HUES48 (cell line): ENCODE results near the gene SUPT4H1.
A peak's percentile ranks its signal among the peaks of the same experiment; 100 is the strongest.

Source experiments
- H3K27ac ChIP-seq: one replicate; pipeline ENCODE4 v1.7.0; 2013; ENCODE audit warnings: low read depth, low read length, inconsistent platforms
- H3K27me3 ChIP-seq: 2 replicates; pipeline ENCODE4 v1.6.1; 2013; ENCODE audit warnings: mild to moderate bottlenecking, low read length; ENCODE audit not compliant: control insufficient read depth, insufficient read depth
- H3K36me3 ChIP-seq: 2 replicates; pipeline ENCODE4 v1.6.1; 2013; ENCODE audit warnings: low read length; ENCODE audit not compliant: control insufficient read depth, insufficient read depth
- H3K4me1 ChIP-seq: 2 replicates; pipeline ENCODE4 v1.6.1; 2013; ENCODE audit warnings: mild to moderate bottlenecking, low read length; ENCODE audit not compliant: control insufficient read depth, insufficient read depth
- H3K4me3 ChIP-seq: 2 replicates; pipeline ENCODE4 v1.5.1; 2013; ENCODE audit warnings: mild to moderate bottlenecking, low read depth, low read length
- H3K9ac ChIP-seq: 2 replicates; pipeline ENCODE4 v1.6.1; 2013; ENCODE audit warnings: mild to moderate bottlenecking, low read depth, low read length, moderate library complexity
- H3K9me3 ChIP-seq: 2 replicates; pipeline ENCODE4 v1.6.1; 2013; ENCODE audit warnings: low read length; ENCODE audit not compliant: control insufficient read depth, insufficient read depth

The SUPT4H1 gene

DNA sequence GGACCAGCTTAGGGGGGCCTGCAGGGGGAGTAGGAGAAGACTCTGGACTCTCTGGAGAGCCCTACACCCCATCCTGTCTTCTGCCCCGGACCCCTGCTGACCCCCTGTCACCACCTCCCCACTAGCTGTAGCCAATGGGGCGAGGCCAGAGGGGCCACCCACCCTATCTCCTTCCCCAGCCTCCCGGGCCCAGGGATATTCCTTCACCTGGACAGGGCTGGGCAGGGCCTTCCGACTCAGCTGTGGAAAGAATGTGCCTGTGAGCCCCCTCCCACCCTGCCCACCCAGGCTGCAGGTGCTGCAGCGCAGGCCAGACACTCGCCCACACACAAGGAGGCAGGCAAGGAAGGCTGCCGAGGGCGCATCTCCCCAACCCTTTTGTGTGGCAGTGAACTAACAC, 46.4 kb downstream of the SUPT4H1 start:
- H3K9me3 ChIP-seq: no peaks in the 10 kb centered on the region
- H3K27me3 ChIP-seq: no peaks in the 10 kb centered on the region
- peaks cover 3% of the 10 kb centered on the region; the same call in 1 of the 2 replicates for H3K4me1 ChIP-seq
- H3K36me3 ChIP-seq: no peaks in the 10 kb centered on the region
- no peak overlapping the region for H3K9ac ChIP-seq
- no peak overlapping the region for H3K4me3 ChIP-seq
- H3K27ac ChIP-seq: no peak overlapping the region

DNA sequence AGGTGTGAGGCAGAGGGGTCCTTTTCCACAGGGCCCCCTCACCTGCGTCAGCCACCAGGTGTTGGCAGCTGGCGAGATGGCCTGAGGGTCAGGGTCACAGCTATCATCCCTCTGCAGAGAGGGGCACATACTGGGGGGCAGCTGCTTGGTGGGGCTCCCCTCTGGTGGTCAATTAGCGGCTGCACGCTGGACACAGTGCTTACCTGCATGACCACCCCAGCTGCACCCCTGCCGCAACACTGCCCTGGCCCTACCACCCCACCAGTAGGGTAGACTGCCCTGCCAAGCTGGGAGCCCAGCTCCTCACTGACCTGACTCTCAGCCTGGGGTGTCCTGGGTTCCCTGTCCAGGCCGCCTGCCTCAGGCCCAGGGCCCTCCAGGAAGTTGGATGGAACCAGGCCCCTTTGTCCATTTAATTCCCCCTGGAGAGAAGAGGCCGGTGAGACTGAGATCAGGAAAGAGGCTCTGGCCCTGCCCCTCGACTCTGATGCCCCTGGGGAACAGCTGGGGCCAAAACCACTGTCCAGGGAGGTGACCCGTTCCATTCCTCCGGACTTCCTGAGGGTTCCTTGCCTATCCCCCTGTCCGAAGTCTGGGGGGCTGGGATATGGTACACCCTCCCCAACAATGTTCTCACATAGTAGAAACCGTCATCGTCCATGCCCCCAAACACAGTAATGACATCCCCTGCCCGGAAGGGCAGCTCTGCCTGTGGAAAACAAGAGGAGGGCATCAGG, 47.1 kb downstream of the SUPT4H1 start:
- H3K9ac ChIP-seq: peak overlapping the region; percentile 58; the same call in 1 of the 2 replicates

DNA sequence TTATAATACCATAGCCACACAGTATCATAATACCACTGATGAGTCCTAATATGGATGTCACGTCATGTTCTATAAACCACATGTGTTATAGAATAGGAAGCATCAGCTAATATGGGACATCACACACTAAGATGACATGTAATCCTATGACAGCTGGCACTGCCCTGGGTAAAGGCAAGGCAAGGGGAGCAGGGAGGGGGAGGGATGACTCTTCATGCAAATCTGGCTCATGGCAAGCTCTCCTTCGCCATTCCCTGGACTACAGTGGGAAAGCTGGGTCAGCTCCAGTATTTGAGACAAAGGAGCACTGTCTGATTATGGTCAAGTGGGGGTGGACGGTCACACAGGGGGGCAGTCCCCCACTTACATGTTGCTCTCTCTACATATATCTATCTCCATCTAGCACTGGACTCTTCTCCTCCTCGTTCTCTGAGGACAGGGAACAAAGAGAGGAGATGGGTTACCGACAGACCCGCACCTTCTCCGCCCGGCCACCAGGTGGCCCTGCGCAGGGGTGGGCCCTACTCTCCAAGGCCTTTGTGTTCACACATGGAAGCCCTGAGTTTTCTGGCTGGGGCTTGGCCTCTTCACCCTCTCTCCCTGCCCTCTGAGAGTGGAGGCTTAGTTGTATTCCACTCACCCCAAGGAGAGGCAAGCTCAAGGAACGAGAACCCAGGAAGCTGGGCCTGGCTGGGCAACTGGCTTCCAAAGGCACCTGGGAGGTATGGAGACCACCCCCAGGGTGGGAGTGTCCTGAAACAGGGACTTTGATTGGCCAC, 47.8 kb downstream of the SUPT4H1 start:
- Histone ChIP-seq H3K9ac (peak overlapping the region; percentile 58; the same call in 1 of the 2 replicates), H3K27ac (no peak overlapping the region), H3K27me3 (no peaks in the 10 kb centered on the region)

More for the DNA sequence above, 47.1 kb downstream of the SUPT4H1 start:
- Histone ChIP-seq H3K9me3 (no peaks in the 10 kb centered on the region), H3K27ac (no peak overlapping the region), H3K4me1 (peaks cover 3% of the 10 kb centered on the region; the same call in 1 of the 2 replicates), H3K4me3 (no peak overlapping the region), H3K27me3 (no peaks in the 10 kb centered on the region), H3K36me3 (no peaks in the 10 kb centered on the region)

DNA sequence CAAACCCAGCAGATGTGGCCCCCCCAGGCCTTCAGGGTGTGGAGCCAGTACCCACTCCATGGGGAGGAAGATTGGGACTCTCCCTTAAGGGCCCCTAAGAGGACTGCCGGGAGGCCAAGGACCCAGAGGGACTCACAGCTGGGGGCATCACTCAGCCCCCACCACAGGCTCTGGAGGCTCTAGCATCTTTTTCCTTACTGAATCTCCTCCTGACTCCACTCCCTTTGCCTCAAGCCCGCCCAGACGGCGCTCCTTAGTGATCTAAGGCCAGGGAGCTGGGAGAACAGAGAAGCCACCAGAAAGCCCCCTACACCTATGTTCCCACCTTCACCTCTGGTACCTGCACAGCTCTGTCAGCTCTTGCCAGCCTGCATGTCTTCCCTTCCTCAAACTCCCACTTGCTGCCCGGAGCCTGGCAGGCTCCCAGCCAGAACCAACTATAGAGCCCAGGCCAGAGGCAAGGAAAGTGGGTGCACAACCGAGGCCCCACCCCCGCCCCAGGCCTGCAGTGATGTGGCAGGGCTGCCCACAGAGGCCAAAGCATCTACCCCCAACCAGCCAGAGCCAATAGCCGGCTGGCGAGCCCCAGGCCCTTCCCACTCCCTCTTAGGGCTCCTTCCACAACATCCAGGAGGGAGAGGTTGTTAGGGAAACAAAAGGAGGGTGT, 48.9 kb downstream of the SUPT4H1 start:
- Histone ChIP-seq H3K27ac (no peak overlapping the region), H3K4me1 (peaks cover 3% of the 10 kb centered on the region; the same call in 1 of the 2 replicates), H3K9ac (no peak overlapping the region), H3K36me3 (no peaks in the 10 kb centered on the region), H3K9me3 (no peaks in the 10 kb centered on the region), H3K27me3 (no peaks in the 10 kb centered on the region), H3K4me3 (no peak overlapping the region)

More for the DNA sequence above, 47.8 kb downstream of the SUPT4H1 start:
- Histone ChIP-seq H3K4me1 (peaks cover 3% of the 10 kb centered on the region; the same call in 1 of the 2 replicates), H3K4me3 (no peak overlapping the region), H3K36me3 (no peaks in the 10 kb centered on the region), H3K9me3 (no peaks in the 10 kb centered on the region)

DNA sequence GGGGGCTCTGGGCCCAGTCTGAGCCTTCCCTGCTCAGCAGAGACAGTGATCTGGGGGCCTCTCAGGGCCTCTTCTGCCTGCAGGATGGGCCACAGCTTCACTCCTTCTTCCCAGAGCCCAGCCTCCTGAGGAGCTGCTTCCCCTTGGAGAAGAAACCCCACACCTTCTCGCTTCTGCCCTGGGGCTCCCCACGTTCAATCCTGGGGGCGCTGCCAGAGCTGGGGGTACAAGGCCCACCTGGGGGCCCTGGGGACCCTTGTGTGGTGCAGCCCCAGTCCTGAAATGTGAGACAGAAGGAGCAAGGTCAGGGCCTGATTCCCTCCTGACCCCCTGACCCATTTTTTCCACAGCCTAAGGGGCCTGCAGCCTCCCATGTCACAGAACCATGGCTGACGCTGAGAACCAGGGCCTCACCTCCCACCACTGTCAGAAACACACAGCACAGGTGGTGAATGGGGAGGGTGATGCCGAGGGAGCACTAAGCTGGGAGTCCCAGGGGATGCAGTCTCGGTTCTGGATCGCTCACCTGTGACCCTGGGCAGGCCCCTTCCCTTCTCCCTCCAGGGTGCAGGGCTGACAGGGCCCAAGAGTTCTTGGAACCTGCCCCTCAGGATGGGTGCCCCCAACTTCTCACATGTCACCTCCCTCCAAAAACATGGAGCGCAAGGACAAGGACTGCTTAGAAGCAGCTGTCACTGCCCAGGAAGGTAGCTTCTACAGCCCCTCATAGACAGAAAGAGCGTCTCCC, 49.7 kb downstream of the SUPT4H1 start:
- no peaks in the 10 kb centered on the region for H3K9me3 ChIP-seq
- no peaks in the 10 kb centered on the region for H3K27me3 ChIP-seq
- H3K9ac ChIP-seq: no peak overlapping the region
- H3K36me3 ChIP-seq: no peaks in the 10 kb centered on the region
- no peak overlapping the region for H3K27ac ChIP-seq
- H3K4me3 ChIP-seq: no peak overlapping the region
- H3K4me1 ChIP-seq: peaks cover 3% of the 10 kb centered on the region; the same call in 1 of the 2 replicates

DNA sequence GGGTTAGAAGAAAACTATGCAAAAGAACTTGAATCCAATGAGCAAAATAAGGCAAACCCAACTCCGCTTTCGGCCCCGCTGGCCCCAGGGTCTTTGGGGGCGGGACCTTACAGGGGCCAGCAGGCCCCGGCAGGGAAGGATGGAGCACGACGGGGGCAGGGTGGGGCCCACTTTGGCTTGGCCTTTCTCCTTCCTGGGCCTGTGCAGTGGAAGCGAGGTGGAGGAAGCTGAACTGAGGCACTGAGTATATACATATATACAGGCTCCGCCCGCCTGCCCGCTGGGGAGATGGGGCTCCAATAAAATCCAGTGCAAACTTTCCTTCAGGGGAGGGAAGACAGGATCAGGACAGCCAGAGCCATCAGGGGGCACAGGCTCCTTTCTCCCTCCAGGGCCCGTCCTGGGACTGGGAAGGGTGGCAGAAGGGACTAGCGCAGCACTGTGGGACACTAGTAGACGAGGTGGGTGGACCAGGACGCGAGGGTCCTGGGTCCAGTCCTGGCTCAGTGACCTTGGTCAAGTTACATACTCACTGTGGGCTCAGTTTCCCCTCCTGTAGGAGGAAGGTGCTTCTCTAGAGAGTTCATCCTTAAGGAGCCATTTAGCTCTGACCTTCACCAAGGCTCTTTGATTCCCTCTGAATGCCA, 50.4 kb downstream of the SUPT4H1 start:
- Histone ChIP-seq H3K36me3 (no peaks in the 10 kb centered on the region), H3K4me1 (peaks cover 3% of the 10 kb centered on the region; the same call in 1 of the 2 replicates), H3K27me3 (no peaks in the 10 kb centered on the region), H3K4me3 (no peak overlapping the region), H3K27ac (no peak overlapping the region), H3K9me3 (no peaks in the 10 kb centered on the region), H3K9ac (no peak overlapping the region)

DNA sequence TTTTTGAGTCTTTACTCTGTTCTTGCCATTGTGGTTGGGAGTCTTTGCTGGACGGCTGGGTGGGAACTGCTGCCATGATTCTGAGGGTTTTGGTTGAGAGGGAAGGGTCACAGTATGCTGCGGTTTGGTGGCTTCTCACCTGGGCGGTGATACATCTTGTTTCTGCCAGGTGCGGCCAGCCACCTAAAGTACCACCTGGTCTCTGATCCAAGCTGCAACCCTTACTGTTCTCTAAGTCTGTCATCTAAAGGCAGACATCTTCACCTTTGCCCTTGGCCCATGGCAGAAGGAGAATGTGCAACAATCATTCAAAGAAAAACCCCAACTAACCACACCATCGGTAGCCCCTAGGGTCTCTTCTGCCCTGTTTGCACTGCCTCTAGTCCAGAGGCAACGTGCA, 51.7 kb downstream of the SUPT4H1 start:
- Histone ChIP-seq H3K9ac (no peak overlapping the region), H3K27me3 (no peaks in the 10 kb centered on the region), H3K9me3 (no peaks in the 10 kb centered on the region), H3K4me1 (peaks cover 3% of the 10 kb centered on the region; the same call in 1 of the 2 replicates), H3K4me3 (no peak overlapping the region), H3K27ac (no peak overlapping the region), H3K36me3 (no peaks in the 10 kb centered on the region)
